Spleen (tissue), 11 donors: ENCODE data around the gene NAA16. TPM values are rescaled to one million over a fixed set of nuclear protein-coding genes. Genes with fewer than 3 reads are reported as not detected.

Source experiments
- DNase-seq: peaks from one replicate; pipeline ENCODE4 v3.0.0-alpha.2; 2020
- H3K27ac ChIP-seq, 8 donors: fragments of 200-600 bp; sonication (generic) in 7 of 8; 1 replicate in 4 of 8; 2 replicates in 4 of 8; pipeline versions ENCODE4 v1.5.0 to v1.8.0; 2016 to 2021; ENCODE audit warnings: inconsistent platforms in 4 of 8, mild to moderate bottlenecking in 4 of 8, moderate library complexity in 1 of 8
- H3K27me3 ChIP-seq, 7 donors: fragments of 200-600 bp; sonication (generic) in 6 of 7; replicated peaks in 1 of 7; 1 replicate in 4 of 7; 2 replicates in 3 of 7; pipeline versions ENCODE4 v1.5.0 to v1.8.0; 2016 to 2021; ENCODE audit warnings: inconsistent platforms in 3 of 7, mild to moderate bottlenecking in 1 of 7
- H3K36me3 ChIP-seq, 6 donors: fragments of 200-600 bp; sonication (generic) in 5 of 6; 1 replicate in 4 of 6; 2 replicates in 2 of 6; pipeline versions ENCODE4 v1.5.0 to v1.8.0; 2016 to 2021; ENCODE audit warnings: inconsistent platforms in 2 of 6
- H3K4me1 ChIP-seq, 6 donors: fragments of 200-600 bp; sonication (generic) in 5 of 6; 1 replicate in 3 of 6; 2 replicates in 3 of 6; pipeline versions ENCODE4 v1.5.0 to v1.8.0; 2016 to 2021; ENCODE audit warnings: inconsistent platforms in 3 of 6
- H3K4me3 ChIP-seq, 8 donors: fragments of 200-600 bp; sonication (generic) in 7 of 8; 1 replicate in 4 of 8; 2 replicates in 4 of 8; pipeline versions ENCODE4 v1.5.0 to v1.8.0; 2016 to 2021; ENCODE audit warnings: inconsistent platforms in 4 of 8, mild to moderate bottlenecking in 4 of 8, moderate library complexity in 2 of 8
- H3K9me3 ChIP-seq, 8 donors: fragments of 200-600 bp; sonication (generic) in 7 of 8; 1 replicate in 4 of 8; 2 replicates in 4 of 8; pipeline versions ENCODE4 v1.5.0 to v1.8.0; 2016 to 2021; ENCODE audit warnings: inconsistent platforms in 4 of 8
- CTCF ChIP-seq, 11 experiments: fragments of 200-600 bp in 7 of 11; fragments of 450-650 bp in 4 of 11; sonication (generic) in 4 of 11; IDR thresholded peaks in 8 of 11; conservative IDR thresholded peaks in 3 of 11; 1 replicate in 7 of 11; 2 replicates in 4 of 11; pipeline versions ENCODE4 v1.4.0 to v1.8.0; 2016 to 2021; ENCODE audit warnings: antibody characterized with exemption in 11 of 11, inconsistent platforms in 4 of 11, mild to moderate bottlenecking in 1 of 11
- POLR2A ChIP-seq, 3 donors: fragments of 450-650 bp; IDR thresholded peaks; one replicate each; pipeline ENCODE4 v1.5.1; 2017; ENCODE audit warnings: antibody characterized with exemption in 3 of 3, mild to moderate bottlenecking in 1 of 3
- POLR2AphosphoS5 ChIP-seq, 3 donors: sonication (generic); formaldehyde crosslinking; IDR thresholded peaks; one replicate each; pipeline ENCODE4 v1.5.1; 2017; ENCODE audit warnings: antibody characterized with exemption in 3 of 3
- WGBS, 5 donors: extraction: QIAGEN DNeasy Blood & Tissue Kit in 3 of 5; methylation state at CpG; one replicate each; pipeline versions ENCODE4 v1.1.5 to v1.1.7; 2013 to 2018; 5-methylcytosine and 5-hydroxymethylcytosine counted together
- intact Hi-C: fragments of 100-400 bp; cut with DNase I; formaldehyde crosslinking; loops from one replicate; pipeline ENCODE4 v1.15.0; 2023; ENCODE audit warnings: low total_unique reads
- polyA plus RNA-seq, 3 donors: library from polyadenylated mRNA; stranded (reverse); fragments of 200-250 nt; gene quantifications; one replicate each; pipeline ENCODE4 v1.2.1, GENCODE V29; 2013
- total RNA-seq, 7 donors: library from RNA; depleted of rRNA in 3 of 7; stranded (reverse); fragments of >200 nt in 3 of 7; fragmentation: NEBNext Ultra II Directional in 4 of 7; extraction: Animal tissue kit (Norgen Biotek cat#: 25700) in 4 of 7; gene quantifications; one replicate each; pipeline versions ENCODE4 v1.1.0 to v1.2.1, GENCODE V29; 2016 to 2021
- donor health status: healthy with polysubstance abuse.
- donor health status: DM: no; HTN: no; CAD: no; lungs with moderate emphysema.
- donor health status: DM: no; HTN: no; CAD: no.
- donor health status: Bipolar disorder and iron deficiency.
- donor health status: healthy.
- donor health status: DM: no; HTN: no; CAD: no.
- donor health status: DM: yes; HTN: yes; CAD: no.

NAA16 gene
- total and polyA plus RNA-seq, 10 donors: 8.1 to 45.3 (median 26.9) TPM

- H3K9me3 ChIP-seq: no peaks in the 10 kb centered on the region
- no peaks in the 10 kb centered on the region for H3K4me1 ChIP-seq
- no peaks in the 10 kb centered on the region for H3K36me3 ChIP-seq
- no peak overlapping the region for H3K27ac ChIP-seq
- DNase-seq: no peak
- H3K4me3 ChIP-seq: no peak overlapping the region
- 24 to 36% (median 34%) methylated on average over 3 of the region's 3 CpGs for WGBS, 5 donors
- intact Hi-C loops: no loop called here
- no peaks in the 10 kb centered on the region for H3K27me3 ChIP-seq
- no peak for TF ChIP-seq CTCF (IDR thresholded peaks at IDR 0.05 in 8 of 11, conservative IDR thresholded peaks at IDR 0.05 in 3 of 11)
- TF ChIP-seq POLR2AphosphoS5 (IDR thresholded peaks at IDR 0.05): no peak
Measured at GRCh38 chr13:41383386-41383785, 72.3 kb downstream of the NAA16 start.

- Histone ChIP-seq H3K36me3 (no peaks in the 10 kb centered on the region), H3K4me3 (no peak overlapping the region), H3K27me3 (no peaks in the 10 kb centered on the region), H3K27ac (no peak overlapping the region), H3K9me3 (no peaks in the 10 kb centered on the region), H3K4me1 (no peaks in the 10 kb centered on the region)
- TF ChIP-seq POLR2AphosphoS5 (IDR thresholded peaks at IDR 0.05) (no peak), CTCF (IDR thresholded peaks at IDR 0.05 in 8 of 11, conservative IDR thresholded peaks at IDR 0.05 in 3 of 11) (peak in 1 of 11 experiments; percentile 11)
- intact Hi-C loops: no loop called here
- DNase-seq: no peak
- 87 to 92% (median 89%) methylated on average over 20 of the region's 20 CpGs for WGBS, 5 donors
Measured at GRCh38 chr13:41384749-41385503, 73.9 kb downstream of the NAA16 start.

GRCh38 chr13:41386211-41386610 is 75.1 kb downstream of the NAA16 start:
- TF ChIP-seq POLR2AphosphoS5 (IDR thresholded peaks at IDR 0.05): no peak
- TF ChIP-seq POLR2A (IDR thresholded peaks at IDR 0.05): no peak
- TF ChIP-seq CTCF (IDR thresholded peaks at IDR 0.05 in 8 of 11, conservative IDR thresholded peaks at IDR 0.05 in 3 of 11): no peak
- no peaks in the 10 kb centered on the region for H3K36me3 ChIP-seq
- 75 to 88% (median 80%) methylated on average over 6 of the region's 6 CpGs for WGBS, 5 donors
- no peaks in the 10 kb centered on the region for H3K9me3 ChIP-seq
- H3K4me3 ChIP-seq: no peak overlapping the region
- no peak overlapping the region for H3K27ac ChIP-seq
- DNase-seq: no peak
- intact Hi-C loops: no loop called here
- H3K4me1 ChIP-seq: no peaks in the 10 kb centered on the region
- H3K27me3 ChIP-seq: no peaks in the 10 kb centered on the region

GRCh38 chr13:41387576-41387975 is 76.5 kb downstream of the NAA16 start:
- DNase-seq: no peak
- H3K36me3 ChIP-seq: no peaks in the 10 kb centered on the region
- WGBS, 5 donors: 77 to 94% (median 88%) methylated on average over 3 of the region's 3 CpGs
- intact Hi-C loops: no loop called here
- no peak overlapping the region for H3K4me3 ChIP-seq
- H3K9me3 ChIP-seq: no peaks in the 10 kb centered on the region
- H3K27me3 ChIP-seq: no peaks in the 10 kb centered on the region
- no peak overlapping the region for H3K27ac ChIP-seq
- no peak for TF ChIP-seq CTCF (IDR thresholded peaks at IDR 0.05 in 8 of 11, conservative IDR thresholded peaks at IDR 0.05 in 3 of 11)
- TF ChIP-seq POLR2AphosphoS5 (IDR thresholded peaks at IDR 0.05): no peak
- TF ChIP-seq POLR2A (IDR thresholded peaks at IDR 0.05): no peak
- no peaks in the 10 kb centered on the region for H3K4me1 ChIP-seq
